Measurements from ENCODE around the gene FOXE1.

DNA sequence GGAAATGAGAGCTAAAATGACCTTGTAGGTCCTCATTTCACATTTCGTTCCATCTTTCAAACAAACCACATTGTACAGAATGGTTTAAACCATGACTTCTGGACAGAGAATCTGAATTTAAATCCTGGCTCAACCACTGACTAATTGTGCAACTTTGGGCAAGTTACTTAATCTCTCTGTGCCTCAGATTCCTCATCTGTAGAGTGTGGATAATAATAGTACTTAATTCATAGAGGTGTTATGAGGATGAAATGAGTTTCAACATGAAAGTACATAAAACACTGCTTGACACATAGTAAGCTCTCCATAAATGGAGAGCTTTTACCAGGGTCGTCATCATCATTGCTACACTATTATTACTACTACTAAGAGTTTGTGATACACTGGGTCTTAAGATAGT is 46.3 kb upstream of the FOXE1 start:
- no peak for TF ChIP-seq POLR2A (IDR thresholded peaks at IDR 0.05)
- TF ChIP-seq, protein P1, sequence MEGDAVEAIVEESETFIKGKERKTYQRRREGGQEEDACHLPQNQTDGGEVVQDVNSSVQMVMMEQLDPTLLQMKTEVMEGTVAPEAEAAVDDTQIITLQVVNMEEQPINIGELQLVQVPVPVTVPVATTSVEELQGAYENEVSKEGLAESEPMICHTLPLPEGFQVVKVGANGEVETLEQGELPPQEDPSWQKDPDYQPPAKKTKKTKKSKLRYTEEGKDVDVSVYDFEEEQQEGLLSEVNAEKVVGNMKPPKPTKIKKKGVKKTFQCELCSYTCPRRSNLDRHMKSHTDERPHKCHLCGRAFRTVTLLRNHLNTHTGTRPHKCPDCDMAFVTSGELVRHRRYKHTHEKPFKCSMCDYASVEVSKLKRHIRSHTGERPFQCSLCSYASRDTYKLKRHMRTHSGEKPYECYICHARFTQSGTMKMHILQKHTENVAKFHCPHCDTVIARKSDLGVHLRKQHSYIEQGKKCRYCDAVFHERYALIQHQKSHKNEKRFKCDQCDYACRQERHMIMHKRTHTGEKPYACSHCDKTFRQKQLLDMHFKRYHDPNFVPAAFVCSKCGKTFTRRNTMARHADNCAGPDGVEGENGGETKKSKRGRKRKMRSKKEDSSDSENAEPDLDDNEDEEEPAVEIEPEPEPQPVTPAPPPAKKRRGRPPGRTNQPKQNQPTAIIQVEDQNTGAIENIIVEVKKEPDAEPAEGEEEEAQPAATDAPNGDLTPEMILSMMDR (IDR thresholded peaks at IDR 0.05) = no peak
